ENCODE results near the gene CLEC1A. TPM values are rescaled to one million over a fixed set of nuclear protein-coding genes. Genes with fewer than 3 reads are reported as not detected.

CLEC1A gene
- total RNA-seq, 1 donor: not detected

- no peak overlapping the region for H2AFZ ChIP-seq (ENCODE audit: low read length)
- no peaks in the 10 kb centered on the region for H3K9me3 ChIP-seq (ENCODE audit: low read depth, low read length)
- TF ChIP-seq CTCF (IDR thresholded peaks at IDR 0.05; ENCODE audit: extremely low read depth, low read depth, low read length): no peak
- no peak for DNase-seq (ENCODE audit: insufficient read length, low spot score, missing footprints)
- H3K36me3 ChIP-seq (ENCODE audit: insufficient read depth, low read length): no peaks in the 10 kb centered on the region
- H3K4me3 ChIP-seq (ENCODE audit: insufficient read depth, low read length): no peak overlapping the region
- no peaks in the 10 kb centered on the region for H3K79me2 ChIP-seq (ENCODE audit: insufficient read depth, low read length)
- no peaks in the 10 kb centered on the region for H3K27me3 ChIP-seq (ENCODE audit: insufficient read depth, low read length)
- no peak overlapping the region for H3K4me2 ChIP-seq (ENCODE audit: insufficient read depth, low read length)
- no peaks in the 10 kb centered on the region for H3K4me1 ChIP-seq (ENCODE audit: insufficient read depth, low read length)
- H4K20me1 ChIP-seq (ENCODE audit: insufficient read depth, low read length): no peaks in the 10 kb centered on the region
- H3K27ac ChIP-seq (ENCODE audit: low read depth, low read length): no peak overlapping the region
Measured at GRCh38 chr12:10102322-10102721, 3.5 kb upstream of the CLEC1A start.

GRCh38 chr12:10101648-10102220 lies 2.9 kb upstream of the CLEC1A start:
- H3K4me1 ChIP-seq (ENCODE audit: insufficient read depth, low read length): no peaks in the 10 kb centered on the region
- H2AFZ ChIP-seq (ENCODE audit: low read length): no peak overlapping the region
- no peak for TF ChIP-seq CTCF (IDR thresholded peaks at IDR 0.05; ENCODE audit: extremely low read depth, low read depth, low read length)
- no peak overlapping the region for H3K4me3 ChIP-seq (ENCODE audit: insufficient read depth, low read length)
- no peaks in the 10 kb centered on the region for H3K27me3 ChIP-seq (ENCODE audit: insufficient read depth, low read length)
- DNase-seq (ENCODE audit: insufficient read length, low spot score, missing footprints): no peak
- H3K36me3 ChIP-seq (ENCODE audit: insufficient read depth, low read length): no peaks in the 10 kb centered on the region
- no peaks in the 10 kb centered on the region for H4K20me1 ChIP-seq (ENCODE audit: insufficient read depth, low read length)
- H3K4me2 ChIP-seq (ENCODE audit: insufficient read depth, low read length): no peak overlapping the region
- H3K27ac ChIP-seq (ENCODE audit: low read depth, low read length): no peak overlapping the region
- H3K9me3 ChIP-seq (ENCODE audit: low read depth, low read length): no peaks in the 10 kb centered on the region
- no peaks in the 10 kb centered on the region for H3K79me2 ChIP-seq (ENCODE audit: insufficient read depth, low read length)

- no peaks in the 10 kb centered on the region for H3K4me1 ChIP-seq (ENCODE audit: insufficient read depth, low read length)
- no peaks in the 10 kb centered on the region for H3K36me3 ChIP-seq (ENCODE audit: insufficient read depth, low read length)
- no peaks in the 10 kb centered on the region for H3K9me3 ChIP-seq (ENCODE audit: low read depth, low read length)
- no peak overlapping the region for H2AFZ ChIP-seq (ENCODE audit: low read length)
- no peaks in the 10 kb centered on the region for H3K27me3 ChIP-seq (ENCODE audit: insufficient read depth, low read length)
- no peak overlapping the region for H3K4me3 ChIP-seq (ENCODE audit: insufficient read depth, low read length)
- H3K4me2 ChIP-seq (ENCODE audit: insufficient read depth, low read length): no peak overlapping the region
- TF ChIP-seq CTCF (IDR thresholded peaks at IDR 0.05; ENCODE audit: extremely low read depth, low read depth, low read length): no peak
- H4K20me1 ChIP-seq (ENCODE audit: insufficient read depth, low read length): no peaks in the 10 kb centered on the region
- no peaks in the 10 kb centered on the region for H3K79me2 ChIP-seq (ENCODE audit: insufficient read depth, low read length)
- no peak overlapping the region for H3K27ac ChIP-seq (ENCODE audit: low read depth, low read length)
- DNase-seq (ENCODE audit: insufficient read length, low spot score, missing footprints): no peak
Measured at GRCh38 chr12:10101042-10101579, 2.3 kb upstream of the CLEC1A start.

GRCh38 chr12:10097521-10097920 lies 1.3 kb downstream of the CLEC1A start:
- H3K79me2 ChIP-seq (ENCODE audit: insufficient read depth, low read length): no peaks in the 10 kb centered on the region
- no peak overlapping the region for H3K27ac ChIP-seq (ENCODE audit: low read depth, low read length)
- no peaks in the 10 kb centered on the region for H4K20me1 ChIP-seq (ENCODE audit: insufficient read depth, low read length)
- no peak overlapping the region for H3K4me2 ChIP-seq (ENCODE audit: insufficient read depth, low read length)
- no peak overlapping the region for H2AFZ ChIP-seq (ENCODE audit: low read length)
- TF ChIP-seq CTCF (IDR thresholded peaks at IDR 0.05; ENCODE audit: extremely low read depth, low read depth, low read length): no peak
- no peak overlapping the region for H3K4me3 ChIP-seq (ENCODE audit: insufficient read depth, low read length)
- H3K9me3 ChIP-seq (ENCODE audit: low read depth, low read length): no peaks in the 10 kb centered on the region
- no peaks in the 10 kb centered on the region for H3K27me3 ChIP-seq (ENCODE audit: insufficient read depth, low read length)
- DNase-seq (ENCODE audit: insufficient read length, low spot score, missing footprints): no peak
- no peaks in the 10 kb centered on the region for H3K36me3 ChIP-seq (ENCODE audit: insufficient read depth, low read length)
- H3K4me1 ChIP-seq (ENCODE audit: insufficient read depth, low read length): no peaks in the 10 kb centered on the region

Data from osteoblast (primary cell).